ENCODE data around the gene PADI6.

PADI6 gene

DNA sequence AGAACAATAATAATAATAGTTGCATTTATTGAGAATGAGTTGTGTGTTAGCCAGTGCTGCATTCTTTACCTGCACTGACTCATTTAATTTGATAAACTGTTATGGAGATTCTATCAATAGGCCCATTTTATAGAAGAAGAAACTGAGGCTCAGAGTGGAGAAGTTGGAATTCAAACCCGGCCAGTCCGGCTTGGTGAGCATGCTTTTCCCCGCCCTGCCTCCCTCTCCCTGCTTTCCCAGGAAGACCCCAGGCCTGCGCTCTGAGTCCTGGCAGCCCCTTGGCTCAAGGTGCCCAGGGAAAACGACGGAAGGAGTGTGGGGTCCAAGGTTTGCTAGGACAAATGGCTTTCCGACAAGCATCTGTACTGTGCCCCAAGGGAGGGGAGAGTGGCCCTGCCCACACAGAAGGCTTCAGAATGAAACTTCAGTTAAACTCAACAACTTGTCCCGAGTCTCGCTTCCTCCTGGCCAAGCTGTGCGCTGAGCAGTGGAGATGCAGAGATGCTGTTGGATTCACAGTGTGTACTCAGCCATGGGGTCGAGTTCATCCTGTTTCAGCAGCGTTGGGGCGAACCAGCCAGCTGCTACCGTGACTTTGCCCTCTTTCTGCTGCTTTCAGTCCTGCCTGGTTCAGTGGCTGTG lies 23.3 kb upstream of the PADI6 start:
- no peak overlapping the region for H3K4me3 ChIP-seq (replicated peaks; ENCODE audit: low read depth, low read length)
- no peak for DNase-seq (ENCODE audit: extremely low read depth, low read depth)
- TF ChIP-seq, protein P1, sequence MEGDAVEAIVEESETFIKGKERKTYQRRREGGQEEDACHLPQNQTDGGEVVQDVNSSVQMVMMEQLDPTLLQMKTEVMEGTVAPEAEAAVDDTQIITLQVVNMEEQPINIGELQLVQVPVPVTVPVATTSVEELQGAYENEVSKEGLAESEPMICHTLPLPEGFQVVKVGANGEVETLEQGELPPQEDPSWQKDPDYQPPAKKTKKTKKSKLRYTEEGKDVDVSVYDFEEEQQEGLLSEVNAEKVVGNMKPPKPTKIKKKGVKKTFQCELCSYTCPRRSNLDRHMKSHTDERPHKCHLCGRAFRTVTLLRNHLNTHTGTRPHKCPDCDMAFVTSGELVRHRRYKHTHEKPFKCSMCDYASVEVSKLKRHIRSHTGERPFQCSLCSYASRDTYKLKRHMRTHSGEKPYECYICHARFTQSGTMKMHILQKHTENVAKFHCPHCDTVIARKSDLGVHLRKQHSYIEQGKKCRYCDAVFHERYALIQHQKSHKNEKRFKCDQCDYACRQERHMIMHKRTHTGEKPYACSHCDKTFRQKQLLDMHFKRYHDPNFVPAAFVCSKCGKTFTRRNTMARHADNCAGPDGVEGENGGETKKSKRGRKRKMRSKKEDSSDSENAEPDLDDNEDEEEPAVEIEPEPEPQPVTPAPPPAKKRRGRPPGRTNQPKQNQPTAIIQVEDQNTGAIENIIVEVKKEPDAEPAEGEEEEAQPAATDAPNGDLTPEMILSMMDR (IDR thresholded peaks at IDR 0.05; ENCODE audit: low read depth, low read length, missing control alignments), result no peak

GRCh38 chr1:17350083-17350482 lies 21.9 kb upstream of the PADI6 start:
- no peak overlapping the region for H3K4me3 ChIP-seq (replicated peaks; ENCODE audit: low read depth, low read length)
- no peak for DNase-seq (ENCODE audit: extremely low read depth, low read depth)

DNA sequence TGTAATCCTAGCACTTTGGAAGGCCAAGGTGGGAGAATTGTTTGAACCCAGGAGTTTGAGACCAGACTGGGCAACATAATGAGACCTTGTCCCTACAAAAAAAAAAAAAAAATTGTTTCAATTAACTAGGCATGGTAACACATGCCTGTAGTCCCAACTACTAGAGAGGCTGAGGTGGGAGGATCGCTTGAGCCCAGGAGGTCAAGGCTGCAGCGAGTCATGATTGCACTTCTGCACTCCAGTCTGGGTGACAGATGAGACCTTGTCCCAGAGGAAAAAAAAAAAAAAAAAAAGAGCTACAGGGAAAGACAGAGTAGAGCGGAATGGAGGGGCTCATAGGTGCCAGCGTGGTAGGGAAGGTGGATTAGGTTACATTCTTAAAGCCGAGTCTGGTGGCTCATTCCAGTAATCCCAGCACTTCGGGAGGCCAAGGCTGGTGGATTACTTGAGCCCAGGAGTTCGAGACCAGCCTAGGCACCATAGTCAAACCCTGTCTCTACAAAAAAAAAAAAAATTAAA lies 21.0 kb upstream of the PADI6 start:
- DNase-seq (ENCODE audit: extremely low read depth, low read depth), result no peak
- TF ChIP-seq, protein P1 (IDR thresholded peaks at IDR 0.05; ENCODE audit: low read depth, low read length, missing control alignments), result no peak
- no peak overlapping the region for H3K4me3 ChIP-seq (replicated peaks; ENCODE audit: low read depth, low read length)

More at GRCh38 chr1:17350083-17350482, 21.9 kb upstream of the PADI6 start:
- TF ChIP-seq, protein P1 (IDR thresholded peaks at IDR 0.05; ENCODE audit: low read depth, low read length, missing control alignments), result no peak

DNA sequence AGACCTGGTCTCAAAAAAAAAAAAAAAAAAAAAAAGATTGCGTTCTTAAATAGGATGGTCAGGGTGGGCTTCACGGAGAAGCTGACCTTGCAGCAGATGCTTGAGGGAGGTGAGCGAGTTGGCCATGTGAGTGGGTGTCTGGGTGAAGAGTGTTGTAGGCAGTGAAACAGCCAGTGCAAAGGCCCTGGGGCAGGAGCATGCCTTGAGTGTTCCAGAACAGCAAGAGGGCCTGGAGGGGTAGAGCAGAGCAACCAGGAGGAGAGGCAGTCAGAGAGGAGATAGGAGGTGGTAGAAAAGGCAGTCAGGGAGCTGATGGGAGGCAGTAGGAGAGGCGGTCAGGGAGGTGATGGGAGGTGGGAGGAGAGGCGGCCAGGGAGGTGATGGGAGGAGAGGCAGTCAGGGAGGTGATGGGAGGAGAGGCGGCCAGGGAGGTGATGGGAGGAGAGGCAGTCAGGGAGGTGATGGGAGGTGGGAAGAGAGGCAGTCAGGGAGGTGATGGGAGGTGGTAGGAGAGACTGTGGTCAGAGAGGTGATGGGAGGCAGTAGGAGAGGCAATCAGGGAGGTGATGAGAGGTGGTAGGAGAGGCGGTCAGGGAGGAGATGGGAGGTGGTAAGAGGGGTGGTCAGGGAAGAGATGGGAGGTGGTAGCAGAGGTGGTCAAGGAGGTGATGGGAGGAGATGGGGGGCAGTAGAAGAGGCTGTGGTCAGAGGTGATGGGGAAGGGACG lies 20.2 kb upstream of the PADI6 start:
- TF ChIP-seq, protein P1 (IDR thresholded peaks at IDR 0.05; ENCODE audit: low read depth, low read length, missing control alignments), result no peak
- H3K4me3 ChIP-seq (replicated peaks; ENCODE audit: low read depth, low read length), result no peak overlapping the region
- no peak for DNase-seq (ENCODE audit: extremely low read depth, low read depth)

DNA sequence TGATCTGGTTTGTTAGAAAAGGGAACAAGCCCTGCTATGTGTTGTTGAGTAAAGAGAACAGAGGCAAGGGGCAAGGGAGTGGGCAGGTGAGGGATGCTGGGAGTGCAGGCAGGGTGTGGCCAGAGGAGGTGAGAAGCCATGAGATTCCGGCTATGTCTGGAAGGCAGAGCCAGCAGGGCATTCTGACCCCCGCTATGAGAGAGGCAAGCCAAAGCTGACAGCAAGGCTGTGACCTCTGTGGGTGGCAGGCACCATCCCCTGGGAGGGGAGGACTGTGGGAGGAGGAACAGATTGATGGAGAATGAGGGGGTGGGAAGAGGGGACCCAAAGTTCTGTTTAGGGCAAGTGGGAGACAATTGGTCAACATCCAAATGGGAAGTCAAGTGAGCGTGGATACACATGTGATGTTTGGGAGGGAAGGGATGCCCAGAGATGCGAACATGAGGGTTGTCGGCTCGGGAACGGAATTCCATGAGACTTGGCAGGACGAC lies 19.5 kb upstream of the PADI6 start:
- H3K4me3 ChIP-seq (replicated peaks; ENCODE audit: low read depth, low read length), result no peak overlapping the region
- TF ChIP-seq, protein P1 (IDR thresholded peaks at IDR 0.05; ENCODE audit: low read depth, low read length, missing control alignments), result no peak
- DNase-seq (ENCODE audit: extremely low read depth, low read depth), result no peak

GRCh38 chr1:17355898-17356297 lies 16.1 kb upstream of the PADI6 start:
- TF ChIP-seq, protein P1 (IDR thresholded peaks at IDR 0.05; ENCODE audit: low read depth, low read length, missing control alignments), result no peak
- no peak overlapping the region for H3K4me3 ChIP-seq (replicated peaks; ENCODE audit: low read depth, low read length)
- DNase-seq (ENCODE audit: extremely low read depth, low read depth), result no peak

All from HFF-Myc (cell line).